Daoy (cell line): ENCODE results near the gene KCNA10. TPM values are rescaled to one million over a fixed set of nuclear protein-coding genes. Genes with fewer than 3 reads are reported as not detected.

Experiments used
- DNase-seq: peaks from one replicate; pipeline ENCODE4 v3.0.0-alpha.2; 2015; ENCODE audit warnings: low read depth
- total RNA-seq: library from RNA; depleted of rRNA; stranded (reverse); fragments of >200 nt; shearing (Covaris generic); gene quantifications from 2 replicates; pipeline ENCODE4 v1.2.3, GENCODE V29; 2014; rRNA removed

Gene KCNA10
- total RNA-seq, 1 experiment from 2014 or later = not detected

GRCh38 chr1:110477967-110478640 is 40.9 kb downstream of the KCNA10 start:
- DNase-seq = no peak

- DNase-seq = peak; percentile 69
Observed at GRCh38 chr1:110477445-110477957, 41.5 kb downstream of the KCNA10 start.

- DNase-seq = peak; percentile 88
Observed at GRCh38 chr1:110477041-110477440, 41.9 kb downstream of the KCNA10 start.

- no peak for DNase-seq
Observed at GRCh38 chr1:110476028-110476765, 42.8 kb downstream of the KCNA10 start.

GRCh38 chr1:110475362-110476027 is 43.5 kb downstream of the KCNA10 start:
- DNase-seq = no peak

GRCh38 chr1:110474444-110474843 is 44.5 kb downstream of the KCNA10 start:
- no peak for DNase-seq

GRCh38 chr1:110472546-110472945 is 46.4 kb downstream of the KCNA10 start:
- DNase-seq = no peak

GRCh38 chr1:110471131-110471530 is 47.8 kb downstream of the KCNA10 start:
- no peak for DNase-seq

Other genes with a start within 250 kb of the KCNA10 start
- gene RBM15, start 179.8 kb downstream of the KCNA10 start, total RNA-seq = 39.1 and 39.7 TPM in 2 replicates
- gene SLC16A4, start 128.1 kb downstream of the KCNA10 start, total RNA-seq = 3.9 and 6.8 TPM in 2 replicates
- 123 and 189 TPM in 2 replicates for gene LAMTOR5, start 111.5 kb downstream of the KCNA10 start, total RNA-seq
- not detected in 2 replicates for gene PROK1, start 68.0 kb downstream of the KCNA10 start, total RNA-seq
- 0.15 and 0.17 TPM in 2 replicates for gene KCNA2, start 87.2 kb upstream of the KCNA10 start, total RNA-seq
- gene KCNA3, start 155.8 kb upstream of the KCNA10 start, total RNA-seq = 0.12 and 0.29 TPM in 2 replicates